AG09309 (cell line): ENCODE results near the gene LMOD3.

Experiments used
- DNase-seq: peaks from one replicate; pipeline ENCODE4 v3.0.0-alpha.2; 2010; ENCODE audit warnings: low read depth
- H3K4me3 ChIP-seq: 2 replicates; pipeline ENCODE4 v1.5.1; 2011; ENCODE audit warnings: mild to moderate bottlenecking, low read depth, low read length, moderate library complexity; ENCODE audit not compliant: control insufficient read depth
- TF ChIP-seq, protein P1 (sequence below): IDR thresholded peaks from 2 replicates; pipeline ENCODE4 v1.5.1; 2011; ENCODE audit warnings: mild to moderate bottlenecking, low read depth, low read length, inconsistent platforms; ENCODE audit not compliant: insufficient read depth, control insufficient read depth; ENCODE audit errors: missing control alignments

Gene LMOD3

GRCh38 chr3:69143612-69144011 is 21.2 kb upstream of the LMOD3 start:
- peak; percentile 1 for DNase-seq
- H3K4me3 ChIP-seq: no peak overlapping the region
- TF ChIP-seq, protein P1, sequence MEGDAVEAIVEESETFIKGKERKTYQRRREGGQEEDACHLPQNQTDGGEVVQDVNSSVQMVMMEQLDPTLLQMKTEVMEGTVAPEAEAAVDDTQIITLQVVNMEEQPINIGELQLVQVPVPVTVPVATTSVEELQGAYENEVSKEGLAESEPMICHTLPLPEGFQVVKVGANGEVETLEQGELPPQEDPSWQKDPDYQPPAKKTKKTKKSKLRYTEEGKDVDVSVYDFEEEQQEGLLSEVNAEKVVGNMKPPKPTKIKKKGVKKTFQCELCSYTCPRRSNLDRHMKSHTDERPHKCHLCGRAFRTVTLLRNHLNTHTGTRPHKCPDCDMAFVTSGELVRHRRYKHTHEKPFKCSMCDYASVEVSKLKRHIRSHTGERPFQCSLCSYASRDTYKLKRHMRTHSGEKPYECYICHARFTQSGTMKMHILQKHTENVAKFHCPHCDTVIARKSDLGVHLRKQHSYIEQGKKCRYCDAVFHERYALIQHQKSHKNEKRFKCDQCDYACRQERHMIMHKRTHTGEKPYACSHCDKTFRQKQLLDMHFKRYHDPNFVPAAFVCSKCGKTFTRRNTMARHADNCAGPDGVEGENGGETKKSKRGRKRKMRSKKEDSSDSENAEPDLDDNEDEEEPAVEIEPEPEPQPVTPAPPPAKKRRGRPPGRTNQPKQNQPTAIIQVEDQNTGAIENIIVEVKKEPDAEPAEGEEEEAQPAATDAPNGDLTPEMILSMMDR: no peak

GRCh38 chr3:69142797-69143454 is 20.5 kb upstream of the LMOD3 start:
- TF ChIP-seq, protein P1: no peak
- H3K4me3 ChIP-seq: no peak overlapping the region
- DNase-seq: no peak

GRCh38 chr3:69142090-69142489 is 19.7 kb upstream of the LMOD3 start:
- no peak overlapping the region for H3K4me3 ChIP-seq
- TF ChIP-seq, protein P1: no peak
- no peak for DNase-seq

GRCh38 chr3:69141313-69141712 is 18.9 kb upstream of the LMOD3 start:
- TF ChIP-seq, protein P1: no peak
- DNase-seq: no peak
- H3K4me3 ChIP-seq: no peak overlapping the region

- H3K4me3 ChIP-seq: no peak overlapping the region
- TF ChIP-seq, protein P1: no peak
- DNase-seq: no peak
Observed at GRCh38 chr3:69137412-69137811, 15.0 kb upstream of the LMOD3 start.

DNA sequence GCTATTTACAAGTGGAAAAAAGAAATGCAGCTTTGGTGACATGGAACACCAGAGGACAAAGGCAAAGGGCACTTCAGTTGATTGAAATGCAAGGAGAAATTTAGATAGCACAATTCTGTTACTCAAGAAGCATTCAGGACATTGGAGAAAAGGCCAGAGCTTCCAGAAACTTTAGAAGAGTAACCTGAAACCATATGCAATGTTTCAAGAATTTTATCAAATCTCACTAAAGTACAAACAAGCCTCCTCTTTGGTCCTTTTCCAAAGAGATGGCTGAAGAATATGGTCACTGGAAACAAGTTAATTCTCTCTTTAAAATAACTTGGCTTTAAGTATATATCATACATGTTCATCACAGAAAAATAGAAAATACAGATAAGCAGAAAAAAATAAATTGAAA is 14.6 kb upstream of the LMOD3 start:
- TF ChIP-seq, protein P1: no peak
- no peak for DNase-seq
- H3K4me3 ChIP-seq: no peak overlapping the region
